ENCODE data around the gene CCDC134. TPM values are rescaled to one million over a fixed set of nuclear protein-coding genes. Genes with fewer than 3 reads are reported as not detected.
"Not testable (repeated sequence)": the region's sequence is repeated elsewhere in the genome, so short reads cannot be mapped to it uniquely, and the experiment has no call there.

Gene CCDC134
- total RNA-seq, 1 donor from 2014 or later = 18.4 TPM

DNA sequence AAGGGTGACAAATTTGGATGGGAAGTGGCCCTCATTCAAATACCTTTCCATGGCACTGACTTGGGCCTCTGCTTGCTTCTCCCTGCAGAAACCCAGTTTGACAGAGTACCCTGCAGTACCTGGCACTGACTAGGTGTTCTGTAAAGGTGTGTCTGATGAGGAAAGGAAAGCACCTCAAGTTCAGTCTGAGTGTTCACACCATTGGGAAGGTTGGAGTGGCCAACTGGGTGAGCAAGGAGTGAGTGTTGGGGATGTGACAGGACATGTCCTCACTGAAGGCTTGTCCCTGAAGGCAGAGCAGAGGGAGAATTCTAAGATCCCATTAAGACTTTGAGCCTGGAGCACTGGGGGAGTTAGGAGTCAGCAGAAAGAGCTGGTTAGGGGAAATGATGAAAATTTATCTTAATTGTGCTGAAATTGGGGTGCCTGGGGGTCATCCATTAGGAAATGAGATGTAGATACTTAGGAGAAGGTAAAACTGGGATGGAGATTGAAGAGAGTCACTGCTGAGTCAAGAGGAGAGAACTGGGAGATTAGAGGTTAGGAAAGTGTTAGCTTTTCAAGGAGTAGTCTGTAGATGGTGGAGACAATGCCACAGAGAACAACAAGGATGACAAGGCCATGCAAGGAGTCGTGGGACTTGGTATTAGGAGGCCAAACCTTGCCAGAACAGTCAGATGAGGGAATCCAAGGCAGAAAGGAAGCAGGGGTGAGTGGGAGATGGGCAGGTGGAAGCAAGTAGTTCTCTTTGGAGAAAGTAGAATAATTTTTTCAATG, 38.6 kb downstream of the CCDC134 start:
- intact Hi-C loops (cut with micrococcal nuclease) = no loop called here

DNA sequence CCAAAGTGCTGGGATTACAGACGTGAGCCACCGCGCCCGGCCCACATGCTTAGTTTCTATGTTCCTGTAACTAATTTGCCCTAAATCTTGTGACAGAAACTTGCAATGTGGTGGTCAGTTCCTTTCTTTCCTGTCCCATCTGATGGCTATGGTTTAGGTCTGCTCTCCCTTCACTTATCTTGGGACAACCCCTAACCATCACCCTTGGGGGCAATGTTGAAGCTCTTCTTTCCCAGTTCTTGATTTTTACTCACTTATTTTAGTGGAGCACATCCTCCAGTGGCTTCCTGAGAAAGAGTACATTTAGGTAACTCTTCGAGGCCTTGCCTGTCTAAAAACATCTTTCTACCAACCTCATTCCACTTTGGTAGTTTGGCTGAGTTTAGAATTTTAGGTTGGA, 39.7 kb downstream of the CCDC134 start:
- intact Hi-C loops (cut with micrococcal nuclease) = no loop called here

DNA sequence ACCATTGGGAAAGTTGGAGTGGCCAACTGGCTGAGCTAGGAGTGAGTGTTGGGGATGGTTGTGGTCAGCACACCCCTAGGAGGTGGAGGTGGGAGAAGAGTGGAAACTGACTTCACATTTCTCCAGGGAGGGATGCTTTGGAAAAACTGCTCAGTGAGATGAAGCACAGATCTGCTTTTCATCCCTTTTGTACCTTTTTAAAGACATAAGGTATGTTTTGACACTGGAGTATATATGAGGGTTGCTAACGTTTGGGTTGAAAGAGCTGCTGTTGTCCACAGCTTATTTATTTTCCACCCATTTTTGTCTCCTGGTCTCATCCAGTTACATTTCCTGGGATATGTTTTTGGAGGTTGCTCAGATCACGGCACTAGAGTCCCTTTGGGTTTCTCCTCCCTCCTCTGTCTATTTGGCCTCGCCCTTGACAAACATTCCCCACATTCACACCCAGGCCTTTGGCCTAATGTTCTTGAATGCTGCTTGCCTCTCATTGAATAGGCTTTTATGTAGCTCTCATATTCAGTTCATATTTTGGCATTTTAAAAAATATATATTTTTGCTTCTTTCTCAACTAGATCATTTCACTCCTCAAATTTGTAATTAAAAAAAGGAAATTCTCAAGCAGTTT, 40.7 kb downstream of the CCDC134 start:
- intact Hi-C loops (cut with micrococcal nuclease) = no loop called here

DNA sequence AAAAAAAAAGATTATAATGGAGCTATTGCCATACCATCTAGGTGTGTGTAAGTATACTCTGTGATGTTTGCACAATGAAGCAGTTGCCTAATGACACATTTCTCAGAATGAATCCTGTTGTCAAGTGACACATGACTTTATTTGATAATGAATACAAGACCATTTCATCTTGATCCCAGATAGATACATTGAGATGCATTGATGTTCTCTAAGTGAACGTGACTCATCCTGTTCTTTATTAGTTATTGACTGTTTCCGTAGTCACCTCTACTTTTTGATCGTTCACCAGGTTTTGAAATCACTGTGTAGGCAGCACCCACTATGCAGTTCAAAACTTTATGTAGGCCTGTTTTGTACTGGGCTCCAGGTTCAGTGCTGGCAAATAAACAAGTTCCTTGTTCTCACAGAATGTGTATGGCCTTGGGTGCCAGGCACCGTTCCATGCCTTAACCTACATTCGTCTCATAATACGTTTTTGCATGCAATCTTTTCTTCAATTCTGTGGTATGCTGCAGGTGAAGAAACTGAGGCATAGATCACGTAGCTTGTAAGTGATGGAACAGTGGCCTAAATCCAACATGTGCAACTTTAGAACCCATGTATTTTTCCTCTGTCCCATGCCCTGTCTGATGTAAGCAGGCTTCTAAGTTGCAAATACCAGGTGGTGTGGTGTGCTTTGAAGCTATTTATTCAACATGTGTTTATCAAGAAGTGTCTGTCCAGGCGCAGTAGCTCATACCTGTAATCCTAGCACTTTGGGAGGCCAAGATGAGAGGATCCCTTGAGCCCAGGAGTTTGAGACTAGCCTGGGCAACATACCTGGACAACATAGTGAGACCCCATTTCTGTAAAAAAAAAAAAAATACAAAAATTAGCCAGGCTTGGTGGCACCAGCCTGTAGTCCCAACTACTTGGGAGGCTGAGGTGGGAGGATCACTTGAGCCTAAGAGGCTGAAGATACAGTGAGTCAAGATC, 42.8 kb downstream of the CCDC134 start:
- intact Hi-C loops (cut with micrococcal nuclease) = no loop called here

DNA sequence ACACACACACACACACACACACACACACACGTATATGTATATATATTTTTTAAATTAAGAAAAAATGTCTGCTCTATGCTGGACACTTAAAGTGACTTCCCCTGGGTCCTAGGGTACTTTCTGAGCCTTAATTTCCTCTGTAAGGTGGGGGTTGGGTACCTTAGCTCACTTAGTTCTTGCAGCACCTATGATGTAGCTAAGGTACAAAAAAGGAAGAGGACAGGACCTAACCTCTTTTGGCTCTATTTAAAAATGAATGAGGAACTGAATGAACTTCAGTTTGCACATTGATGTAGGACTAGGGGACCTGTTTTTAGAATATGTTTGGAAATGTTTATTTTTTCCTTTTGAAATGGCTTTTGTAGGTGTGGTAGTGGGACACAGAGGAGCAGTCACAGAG, 43.6 kb downstream of the CCDC134 start:
- intact Hi-C loops (cut with micrococcal nuclease) = no loop called here

DNA sequence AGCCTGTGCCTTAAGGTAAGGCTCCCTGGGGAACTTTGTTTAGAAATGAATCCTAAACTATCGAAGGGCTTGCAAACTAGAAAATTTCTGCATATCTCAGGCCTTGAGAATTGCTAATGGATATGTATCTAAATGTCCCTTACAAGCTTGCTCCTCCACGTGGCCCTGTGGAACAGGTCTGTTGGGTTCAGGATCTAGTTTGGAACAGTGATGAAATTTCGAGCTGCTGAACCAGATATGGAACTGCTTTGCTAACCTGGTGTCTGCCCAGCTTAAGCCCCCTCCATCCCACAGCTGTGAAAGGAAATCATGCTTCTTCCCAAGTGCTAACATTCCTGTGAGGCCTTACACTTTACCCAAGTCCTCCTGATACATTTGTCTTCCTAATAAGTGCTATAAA, 44.0 kb downstream of the CCDC134 start:
- intact Hi-C loops (cut with micrococcal nuclease) = no loop called here

DNA sequence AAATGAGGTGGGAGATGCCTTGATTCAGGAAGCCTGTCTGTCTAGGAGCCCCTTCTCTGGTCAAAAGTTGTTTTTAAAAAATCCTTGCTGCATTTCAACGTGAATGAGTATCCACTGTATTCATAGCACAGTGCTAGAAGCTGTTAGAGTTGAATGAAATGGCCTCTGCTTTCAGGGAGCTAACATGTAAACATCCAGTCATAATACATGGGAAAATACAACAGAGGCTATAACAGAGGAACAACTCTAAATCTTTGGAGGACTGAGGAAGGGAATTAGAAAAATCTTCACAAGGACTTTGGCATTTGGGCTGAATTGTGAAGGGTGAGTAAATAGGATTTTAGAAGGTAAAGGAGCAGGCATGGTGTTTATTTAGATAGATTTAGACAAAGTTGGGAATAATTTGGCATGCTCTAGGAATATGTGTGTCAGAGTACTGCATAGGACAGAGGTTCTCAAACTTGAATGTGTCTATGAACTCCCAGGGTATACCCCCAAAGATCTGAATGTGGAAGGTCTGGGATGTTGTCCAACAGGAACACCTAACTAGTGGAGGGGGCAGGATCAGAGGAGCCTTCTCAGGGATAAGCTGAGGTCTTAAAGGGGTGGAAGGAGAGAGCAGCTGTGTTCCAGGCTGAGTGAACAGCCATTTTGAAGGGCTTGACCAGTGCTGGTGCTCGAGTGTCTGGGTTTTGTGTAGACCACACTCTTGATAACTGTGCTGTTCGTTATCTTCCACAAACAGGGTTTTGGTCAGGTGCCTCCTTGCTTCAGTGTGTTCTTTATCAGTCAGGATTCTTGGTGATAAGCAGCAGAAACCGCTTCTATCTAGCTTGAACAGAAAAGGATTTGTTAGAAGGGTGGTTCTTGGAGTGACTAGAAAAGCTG, 45.1 kb downstream of the CCDC134 start:
- intact Hi-C loops (cut with micrococcal nuclease) = no loop called here

DNA sequence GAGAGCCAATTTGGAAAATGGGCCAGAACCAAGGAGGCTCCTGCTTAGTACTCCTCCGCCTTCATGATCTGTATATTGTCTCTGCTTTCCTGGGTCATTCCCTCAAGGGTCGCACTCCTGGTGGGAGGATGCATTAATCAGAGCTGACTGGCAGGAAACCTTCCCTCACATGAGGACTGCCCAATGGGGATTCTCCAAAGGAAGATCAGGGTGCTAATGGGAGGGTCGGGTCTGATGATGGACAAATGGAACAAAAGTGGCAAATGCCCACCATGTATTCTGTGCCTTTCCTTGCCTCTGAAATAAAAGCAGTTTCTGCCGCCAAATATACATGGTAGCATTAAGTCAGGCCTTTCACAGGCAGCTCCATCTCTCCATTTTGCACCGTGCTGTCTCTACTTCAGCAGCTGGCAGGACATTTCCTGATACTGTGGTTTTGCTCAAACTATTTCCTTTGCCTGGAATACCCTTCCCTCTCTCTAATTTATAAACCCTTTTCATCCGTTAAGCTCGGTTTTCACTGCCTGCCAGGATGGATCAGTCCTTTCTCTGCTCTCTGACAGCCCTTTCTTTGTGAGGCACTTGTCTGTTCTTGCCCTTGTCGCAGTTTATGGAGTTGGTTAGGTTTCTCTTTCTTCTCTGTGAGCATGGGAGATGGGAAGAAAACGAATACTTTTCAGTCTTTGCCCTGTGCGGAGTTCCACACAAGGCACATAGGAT, 45.9 kb downstream of the CCDC134 start:
- intact Hi-C loops (cut with micrococcal nuclease) = no loop called here

DNA sequence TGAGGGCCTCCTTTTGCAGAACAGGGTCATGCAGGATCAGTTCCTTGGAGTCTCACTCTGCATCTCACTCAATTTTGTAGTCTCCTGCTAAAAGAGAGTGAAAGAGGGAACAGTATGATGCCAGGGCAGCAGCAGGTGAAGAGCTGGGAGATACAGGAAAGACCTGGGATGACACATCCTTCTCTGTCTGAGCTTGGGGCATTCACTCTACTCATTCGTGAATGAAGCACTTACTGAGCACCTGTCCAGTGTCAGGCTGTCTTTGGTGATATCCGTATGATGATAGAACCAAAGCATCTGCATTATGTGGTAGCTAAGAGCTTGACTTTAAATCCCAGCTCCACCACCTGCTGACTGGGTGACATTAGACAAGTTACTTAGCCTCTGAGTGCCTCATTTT, 46.8 kb downstream of the CCDC134 start:
- intact Hi-C loops (cut with micrococcal nuclease) = no loop called here

DNA sequence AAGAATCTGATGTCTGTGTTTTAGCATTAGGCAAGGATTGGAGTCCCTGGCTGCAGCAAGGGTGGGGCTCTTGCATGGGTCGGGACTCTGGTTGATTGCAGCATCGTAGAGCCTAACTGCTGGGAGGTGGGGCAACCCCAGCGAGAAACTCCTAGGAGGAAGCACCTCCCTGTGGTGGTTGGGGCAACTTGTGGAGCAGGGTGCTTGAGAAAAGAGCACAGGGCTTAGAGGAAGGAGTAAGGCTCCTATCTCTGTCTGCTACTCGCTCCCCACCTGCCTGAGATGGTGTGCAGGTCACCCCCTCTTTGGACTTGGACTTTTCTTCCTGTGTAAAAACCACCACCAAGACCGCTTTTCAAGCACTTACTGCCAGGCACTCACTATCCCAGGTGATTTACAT, 48.0 kb downstream of the CCDC134 start:
- intact Hi-C loops (cut with micrococcal nuclease) = no loop called here

DNA sequence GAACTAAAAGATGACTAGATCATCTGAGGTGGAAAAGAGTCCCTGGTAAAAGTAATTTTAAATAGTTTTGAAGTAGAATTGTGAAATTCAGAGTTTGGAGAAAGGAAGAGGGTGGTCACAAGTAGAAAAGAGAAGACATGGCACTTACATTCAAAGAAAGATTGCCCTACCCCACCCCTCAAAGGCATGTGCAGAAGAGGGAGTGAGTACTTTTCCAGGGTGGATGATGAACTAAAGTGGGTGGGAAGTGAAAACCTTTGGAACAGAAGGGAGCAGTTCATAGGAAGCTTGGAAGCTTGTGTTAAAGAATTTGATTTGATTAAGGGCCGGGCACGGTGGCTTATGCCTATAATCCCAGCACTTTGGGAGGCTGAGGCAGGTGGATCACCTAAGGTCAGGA, 56.0 kb downstream of the CCDC134 start:
- intact Hi-C loops (cut with micrococcal nuclease) = loop anchor here (2.0 to 5.0 kb wide), 3 partner anchors 34 to 109 kb away; no protein-coding TSS in a partner anchor

DNA sequence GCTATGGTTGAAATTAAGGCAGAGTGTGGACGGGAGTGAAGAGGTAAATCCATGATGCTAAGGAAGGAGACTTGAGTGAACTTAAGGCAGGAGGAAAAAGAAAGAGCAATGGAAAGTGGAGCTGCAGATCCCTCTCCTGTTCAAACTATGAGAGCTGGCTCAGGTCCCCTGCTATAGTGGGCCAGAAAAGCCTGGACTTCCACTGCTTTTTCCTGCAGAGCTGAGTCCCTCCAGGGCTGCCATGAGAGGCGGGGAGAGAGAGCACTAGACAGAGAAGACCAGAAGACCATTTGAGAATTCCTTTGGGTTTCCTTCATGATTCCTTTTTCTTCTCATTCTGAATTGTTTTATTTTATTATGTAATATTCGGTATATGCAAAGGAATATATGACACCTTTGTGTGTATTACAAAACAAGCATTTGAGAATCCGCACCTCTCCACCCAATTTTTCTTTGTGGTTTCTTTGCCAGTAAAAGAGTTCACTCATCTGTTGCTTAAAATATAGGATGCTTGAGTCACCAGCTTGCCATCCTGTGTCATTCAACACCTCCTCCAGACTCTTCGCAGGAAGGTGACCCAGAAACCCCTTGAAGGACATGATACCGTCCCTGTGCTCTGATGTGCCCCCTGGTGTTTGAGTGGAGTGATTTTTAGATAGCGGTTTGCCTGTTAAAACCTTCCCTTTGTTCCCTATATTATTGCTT, 56.8 kb downstream of the CCDC134 start:
- intact Hi-C loops (cut with micrococcal nuclease) = loop anchor here (1.0 to 5.0 kb wide), 5 partner anchors 24 to 160 kb away; partner anchors contain the start of gene SREBF2

DNA sequence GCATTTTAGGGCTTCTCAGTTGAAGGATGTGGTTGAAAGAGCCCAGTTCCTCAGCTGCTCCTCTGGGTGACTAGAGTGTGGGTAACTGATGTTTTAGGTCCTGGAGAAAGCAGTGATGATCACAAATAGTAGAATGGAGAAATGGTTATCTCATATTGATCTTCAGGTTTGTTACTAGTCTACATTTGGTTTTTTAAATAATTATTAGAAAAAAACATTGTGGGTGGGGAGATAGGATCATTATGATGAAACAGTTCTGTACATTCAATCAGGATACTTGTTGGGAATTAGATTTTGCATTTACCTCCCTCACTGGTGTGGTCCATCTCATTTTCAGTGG, 57.4 kb downstream of the CCDC134 start:
- intact Hi-C loops (cut with micrococcal nuclease) = loop anchor here (1.0 to 5.0 kb wide), 5 partner anchors 25 to 161 kb away; partner anchors contain the start of gene SREBF2

DNA sequence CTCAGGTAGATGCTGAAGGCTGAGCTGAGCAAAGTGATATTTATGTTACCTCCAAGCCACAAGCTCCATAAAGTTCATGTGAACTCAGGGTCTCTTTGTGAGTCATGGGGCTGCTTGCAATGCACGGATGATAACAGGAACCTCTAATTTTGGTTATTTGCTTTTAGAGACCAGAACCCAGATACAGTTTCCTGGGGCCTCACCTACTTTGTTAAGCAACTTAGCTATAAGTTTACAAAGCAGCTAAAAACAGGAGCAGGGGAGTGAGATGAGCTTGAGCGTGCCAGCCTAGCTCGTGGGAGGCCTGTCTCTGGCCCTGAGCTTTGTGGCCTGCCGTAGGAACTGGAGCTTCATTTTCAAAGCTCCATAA, 61.7 kb downstream of the CCDC134 start:
- intact Hi-C loops (cut with micrococcal nuclease) = no loop called here

DNA sequence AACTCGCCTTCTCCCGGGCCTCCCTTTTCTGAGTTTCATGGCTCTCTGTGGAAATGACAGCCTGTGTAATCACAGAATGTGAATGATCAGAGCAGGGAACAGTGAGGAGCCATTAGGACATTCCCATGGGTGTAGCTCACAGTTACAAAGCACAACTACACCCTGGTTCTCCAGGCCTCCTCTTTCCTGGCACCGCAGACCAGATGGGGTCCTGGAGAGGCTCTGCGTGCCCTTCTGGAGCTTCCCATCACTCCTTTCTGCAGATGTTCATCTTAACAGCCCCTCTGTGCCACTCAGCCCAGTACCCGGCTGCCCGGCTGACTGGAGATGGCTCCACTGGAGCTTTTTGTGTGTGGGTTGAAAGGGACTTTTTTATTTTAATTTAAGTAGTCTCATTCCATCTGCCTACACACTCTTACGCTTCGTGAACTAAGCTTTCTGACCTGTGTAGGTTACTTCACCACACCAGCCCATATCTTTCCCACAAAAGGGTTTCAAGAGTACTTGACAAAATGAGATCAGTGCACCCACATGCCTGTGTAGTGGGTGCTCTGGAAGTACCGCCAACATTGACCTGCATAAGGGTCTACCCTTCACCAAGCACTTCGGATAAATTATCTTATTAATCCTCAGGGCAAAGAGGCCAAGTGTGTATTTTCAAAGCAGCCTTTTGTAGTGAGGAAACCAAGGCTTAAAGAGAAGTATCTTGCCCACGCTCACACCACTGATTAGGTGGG, 62.2 kb downstream of the CCDC134 start:
- intact Hi-C loops (cut with micrococcal nuclease) = no loop called here

DNA sequence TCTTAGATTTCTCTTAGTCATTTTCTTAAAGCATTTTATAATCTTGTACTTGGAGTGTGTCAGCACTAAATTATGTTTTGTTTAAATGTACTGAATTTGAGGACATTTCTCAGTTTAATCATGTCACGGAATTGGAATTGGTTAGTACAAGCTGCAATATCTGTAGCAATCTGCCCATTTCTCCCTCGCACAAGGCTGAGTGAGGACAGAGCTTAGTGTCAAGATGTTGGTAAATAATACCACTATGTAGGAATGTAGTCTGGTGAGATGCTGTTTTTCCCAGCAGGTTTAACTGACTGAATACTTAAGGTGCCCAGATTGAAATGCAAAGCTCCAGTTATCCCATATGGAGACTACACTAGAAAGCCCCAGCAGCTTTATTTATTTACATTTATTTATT, 63.0 kb downstream of the CCDC134 start:
- intact Hi-C loops (cut with micrococcal nuclease) = no loop called here

DNA sequence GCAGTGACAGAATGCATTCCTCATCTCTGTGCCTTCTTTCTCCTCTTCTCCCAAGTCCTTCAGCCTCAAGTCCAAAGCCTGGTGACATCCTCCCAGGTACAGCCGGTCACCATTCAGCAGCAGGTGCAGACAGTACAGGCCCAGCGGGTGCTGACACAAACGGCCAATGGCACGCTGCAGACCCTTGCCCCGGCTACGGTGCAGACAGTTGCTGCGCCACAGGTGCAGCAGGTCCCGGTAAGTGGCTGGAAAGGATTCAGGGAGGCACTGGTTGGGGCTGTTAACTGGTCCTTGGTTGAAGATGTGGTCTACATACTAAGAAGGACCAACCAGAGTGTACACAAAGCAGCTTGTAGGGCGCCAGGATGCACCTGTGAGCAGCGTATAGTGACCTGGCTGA, 68.1 kb downstream of the CCDC134 start:
- intact Hi-C loops (cut with micrococcal nuclease) = no loop called here

DNA sequence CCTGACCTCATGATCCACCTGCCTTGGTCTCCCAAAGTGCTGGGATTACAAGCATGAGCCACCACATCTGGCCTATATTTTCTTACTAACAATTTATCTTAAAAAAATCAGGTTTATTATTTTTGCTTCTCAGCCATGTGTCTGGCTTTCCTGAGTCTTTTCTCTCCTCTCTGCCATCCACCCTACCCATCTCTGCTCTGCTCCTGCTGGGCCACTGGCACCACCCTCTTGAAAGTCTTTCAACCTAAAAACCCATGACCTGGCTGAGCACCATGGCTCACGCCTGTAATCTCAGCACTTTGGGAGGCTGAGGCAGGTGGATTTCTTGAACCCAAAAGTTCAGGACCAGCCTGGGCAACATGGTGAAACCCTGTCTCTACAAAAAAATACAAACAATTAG, 69.6 kb downstream of the CCDC134 start:
- intact Hi-C loops (cut with micrococcal nuclease) = not testable (repeated sequence)

DNA sequence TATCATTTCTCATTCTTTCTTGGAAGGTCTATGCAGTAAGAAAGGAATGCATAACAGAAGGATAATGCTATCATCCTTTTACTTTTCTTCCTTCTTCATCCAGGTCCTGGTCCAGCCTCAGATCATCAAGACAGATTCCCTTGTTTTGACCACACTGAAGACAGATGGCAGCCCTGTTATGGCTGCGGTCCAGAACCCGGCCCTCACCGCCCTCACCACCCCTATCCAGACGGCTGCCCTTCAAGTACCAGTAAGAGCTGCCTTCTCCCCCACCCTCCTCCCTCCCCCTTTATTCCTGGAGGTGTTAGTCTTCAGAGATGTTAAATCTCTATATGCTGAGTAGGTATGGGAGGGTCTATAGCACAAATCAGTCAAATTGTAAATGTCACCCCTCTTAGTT, 70.3 kb downstream of the CCDC134 start:
- intact Hi-C loops (cut with micrococcal nuclease) = no loop called here
